Ecto neural progenitor cell (in vitro differentiated cells): ENCODE measurements around the gene PLEKHA5.
"Not testable (repeated sequence)": the region's sequence is repeated elsewhere in the genome, so short reads cannot be mapped to it uniquely, and the experiment has no call there.

Experiments
- DNase-seq: peaks from one replicate; pipeline ENCODE4 v3.0.0-alpha.2; 2018; ENCODE audit warnings: low spot score

The PLEKHA5 gene

DNA sequence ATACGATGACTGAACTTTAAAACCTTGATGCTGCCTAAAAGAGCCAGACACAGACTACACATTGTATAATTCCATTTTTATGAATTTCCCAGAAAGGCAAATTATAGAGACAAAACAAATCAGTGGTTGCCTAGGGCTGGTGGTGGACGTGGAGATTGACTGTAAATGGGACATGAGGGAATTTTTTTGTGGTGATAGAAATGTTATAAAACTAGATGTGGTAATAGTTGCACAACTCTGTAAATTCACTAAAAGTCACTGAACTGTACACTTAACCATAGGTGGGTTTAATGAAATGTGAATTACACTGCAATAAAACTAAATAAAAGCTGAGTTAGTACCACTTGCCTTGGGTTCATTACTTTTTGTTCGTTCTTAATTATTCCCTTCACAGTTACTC is 72.1 kb downstream of the PLEKHA5 start:
- no peak for DNase-seq

DNA sequence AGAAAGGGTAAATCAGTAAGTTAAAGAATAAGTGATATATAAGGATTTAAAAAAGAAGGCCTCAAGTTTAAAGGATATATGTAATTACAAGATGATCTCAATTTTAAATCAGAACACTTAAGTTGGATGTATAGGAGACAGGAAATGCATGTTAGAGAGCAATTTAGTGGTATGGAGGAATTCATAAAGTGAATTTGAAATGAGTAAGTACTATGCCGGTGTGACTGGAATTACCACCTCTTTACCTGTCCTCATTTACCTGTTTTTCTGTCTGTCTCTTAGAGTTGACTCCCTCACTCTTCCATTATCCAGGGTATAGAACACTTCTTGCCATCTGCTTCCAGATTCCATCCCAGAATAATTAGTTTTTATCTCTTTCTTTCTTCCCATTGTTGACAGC is 73.5 kb downstream of the PLEKHA5 start:
- DNase-seq = no peak

GRCh38 chr12:19203539-19204506 is 74.3 kb downstream of the PLEKHA5 start:
- DNase-seq = no peak

- no peak for DNase-seq
Measured at GRCh38 chr12:19205120-19205519, 75.6 kb downstream of the PLEKHA5 start.

GRCh38 chr12:19206493-19207077 is 77.1 kb downstream of the PLEKHA5 start:
- no peak for DNase-seq

DNA sequence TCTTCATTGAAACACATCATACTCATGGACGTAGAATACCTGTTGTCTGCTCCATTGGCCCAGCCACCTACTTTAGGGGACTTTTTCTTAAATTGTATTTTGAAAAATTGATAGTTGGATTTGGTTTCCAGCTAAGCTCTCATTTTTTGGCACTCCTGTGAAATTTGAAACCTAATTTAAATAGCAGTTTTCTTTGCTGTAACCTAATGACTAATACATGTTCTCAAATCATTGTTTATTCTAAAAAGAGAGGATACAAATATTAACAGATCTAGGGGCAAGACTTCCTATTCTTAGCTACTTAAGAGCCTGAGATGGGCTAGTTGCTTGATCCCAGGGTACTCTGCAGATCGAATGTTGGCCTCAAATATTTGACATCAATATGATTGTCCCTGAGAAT is 78.9 kb downstream of the PLEKHA5 start:
- no peak for DNase-seq

GRCh38 chr12:19209661-19210060 is 80.1 kb downstream of the PLEKHA5 start:
- DNase-seq = no peak

GRCh38 chr12:19211802-19212201 is 82.3 kb downstream of the PLEKHA5 start:
- no peak for DNase-seq

GRCh38 chr12:19212245-19212644 is 82.7 kb downstream of the PLEKHA5 start:
- DNase-seq = no peak

GRCh38 chr12:19214020-19214419 is 84.5 kb downstream of the PLEKHA5 start:
- no peak for DNase-seq

DNA sequence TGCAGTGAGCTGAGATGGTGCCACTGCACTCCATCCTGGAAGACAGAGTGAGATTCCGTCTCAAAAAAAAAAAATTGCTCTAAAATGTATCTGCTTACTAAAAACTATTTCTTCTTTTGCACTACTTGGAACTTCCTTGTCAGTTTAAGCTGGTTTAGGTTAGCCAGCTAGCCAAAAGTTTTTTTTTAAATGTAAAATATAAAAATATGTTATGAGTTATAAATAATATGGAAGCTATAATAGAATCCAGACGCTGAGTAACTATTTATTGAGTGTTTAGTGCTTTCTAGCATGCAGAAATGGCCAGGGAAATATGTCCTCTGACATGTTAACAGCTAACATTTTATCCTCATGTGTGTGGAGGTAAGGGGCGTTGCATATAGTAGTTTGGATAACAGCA is 85.6 kb downstream of the PLEKHA5 start:
- DNase-seq = no peak

DNA sequence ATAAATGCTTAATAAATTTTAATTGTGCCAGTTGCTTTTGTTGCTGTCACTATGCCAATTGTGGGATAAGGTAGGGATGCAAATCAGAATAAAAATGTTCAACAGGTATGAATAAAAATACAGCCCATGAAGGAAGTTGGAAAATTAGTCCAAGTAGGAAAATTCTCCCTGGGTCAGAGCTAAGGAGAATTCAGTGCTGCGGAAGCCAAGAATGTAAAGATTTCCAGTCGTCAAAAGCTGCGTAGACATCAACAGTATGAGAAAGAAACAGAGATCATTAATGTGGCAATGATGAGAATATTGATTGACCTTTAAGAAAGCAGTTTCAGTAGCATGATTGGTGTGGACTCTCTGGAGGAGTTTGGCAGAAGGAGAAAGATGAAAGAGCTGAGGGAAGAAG is 87.9 kb downstream of the PLEKHA5 start:
- no peak for DNase-seq

- DNase-seq = no peak
Measured at GRCh38 chr12:19220205-19220604, 90.7 kb downstream of the PLEKHA5 start.

- no peak for DNase-seq
Measured at GRCh38 chr12:19220852-19221466, 91.4 kb downstream of the PLEKHA5 start.

DNA sequence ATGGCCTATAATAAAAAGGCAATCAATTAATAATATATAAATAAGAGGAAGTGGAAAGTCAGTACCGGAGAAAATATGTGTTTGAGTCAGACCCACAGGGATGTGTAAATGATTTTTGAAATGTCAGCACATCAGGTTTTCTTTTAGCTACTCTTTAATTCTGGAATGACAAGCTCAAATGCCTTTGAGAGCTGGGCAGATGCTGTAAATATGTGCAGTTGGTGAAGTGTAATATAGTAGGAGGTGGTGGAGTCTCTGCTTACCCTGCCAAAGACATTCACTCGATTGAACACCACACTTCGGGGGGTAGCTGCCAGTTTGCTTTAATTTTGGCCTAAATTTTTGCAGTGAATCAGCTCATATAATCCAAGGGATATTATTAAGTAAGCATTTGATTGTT is 93.0 kb downstream of the PLEKHA5 start:
- no peak for DNase-seq

GRCh38 chr12:19223018-19223417 is 93.5 kb downstream of the PLEKHA5 start:
- no peak for DNase-seq

DNA sequence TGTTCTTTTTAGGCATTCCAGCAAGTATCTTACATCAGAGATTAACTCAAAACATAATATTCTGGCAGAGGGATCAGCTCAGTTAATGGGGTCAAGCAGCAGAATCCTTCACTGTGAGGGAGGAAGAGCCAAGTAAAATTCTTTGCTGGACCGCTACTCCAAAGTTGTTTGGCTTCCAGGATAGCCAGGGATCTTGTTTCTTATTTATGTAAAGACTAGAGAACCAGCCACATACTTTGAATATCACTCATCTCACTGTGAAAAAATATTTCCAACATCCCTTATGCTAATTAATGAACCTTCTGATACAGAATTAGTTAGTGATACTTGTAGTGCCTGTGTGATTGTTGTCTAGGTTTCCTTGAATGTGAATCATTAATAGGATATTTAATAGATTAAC is 94.2 kb downstream of the PLEKHA5 start:
- no peak for DNase-seq

DNA sequence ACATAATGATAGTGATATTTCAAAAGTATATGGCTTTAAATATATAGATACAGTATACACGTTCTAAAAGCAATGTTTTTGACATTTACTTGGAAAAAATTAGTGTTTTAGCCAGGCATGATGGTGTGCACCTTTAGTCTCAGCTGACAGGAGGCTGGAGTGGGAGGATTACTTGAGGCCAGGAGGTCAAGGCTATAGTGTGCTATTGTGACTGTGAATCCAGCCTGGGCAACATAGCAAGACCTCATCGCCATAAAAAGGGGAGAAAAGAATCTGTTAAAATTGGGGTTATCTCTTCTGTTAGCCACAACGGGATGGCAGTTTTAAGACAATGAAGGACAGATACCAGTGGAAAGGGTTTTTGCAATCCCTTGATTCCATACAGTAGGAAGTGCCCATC is 95.2 kb downstream of the PLEKHA5 start:
- DNase-seq = no peak

GRCh38 chr12:19227190-19227879 is 97.8 kb downstream of the PLEKHA5 start:
- no peak for DNase-seq

- no peak for DNase-seq
Measured at GRCh38 chr12:19227880-19228210, 98.3 kb downstream of the PLEKHA5 start.

DNA sequence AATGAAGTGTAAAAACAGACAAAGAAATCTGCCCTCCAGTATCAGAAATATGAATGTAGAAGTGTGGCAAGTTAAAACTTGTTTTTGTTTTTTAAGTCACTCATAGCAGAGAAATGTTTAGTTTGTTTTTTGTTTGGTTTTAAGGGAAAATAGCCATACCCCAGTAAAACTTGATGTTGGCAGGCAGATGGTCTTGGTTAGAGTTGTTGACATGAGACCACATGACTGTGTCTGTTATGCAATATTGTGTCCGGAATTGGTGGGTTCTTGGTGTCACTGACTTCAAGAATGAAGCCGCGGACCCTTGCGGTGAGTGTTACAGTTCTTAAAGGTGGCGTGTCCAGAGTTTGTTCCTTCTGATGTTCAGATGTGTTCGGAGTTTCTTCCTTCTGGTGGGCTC is 99.5 kb downstream of the PLEKHA5 start:
- not testable (repeated sequence) for DNase-seq

GRCh38 chr12:19230299-19230866 is 100.8 kb downstream of the PLEKHA5 start:
- DNase-seq = no peak
